T-helper 17 cell (primary cell): Measurements from ENCODE around the gene ECT2L. TPM values are rescaled to one million over a fixed set of nuclear protein-coding genes. Genes with fewer than 3 reads are reported as not detected.

Source experiments
- ATAC-seq: fragments of 150-1000 bp; cut with Tn5 transposase; 2 replicates; pipeline ENCODE4 v1.10.0; 2021; ENCODE audit warnings: mild to moderate bottlenecking, moderate library complexity
- DNase-seq, 3 donors: peaks; one replicate each; pipeline versions ENCODE4 v3.0.0 to v3.0.0-alpha.2; 2020 to 2021
- H3K9me3 ChIP-seq: one replicate; pipeline ENCODE4 v1.7.0; 2013; ENCODE audit warnings: low read length, mild to moderate bottlenecking; ENCODE audit not compliant: control insufficient read depth, poor library complexity, severe bottlenecking
- H3K27ac Mint-ChIP-seq: one replicate; pipeline ENCODE4 v1.8.0; 2022; ENCODE audit warnings: mild to moderate bottlenecking, moderate library complexity, mixed read lengths
- H3K27me3 Mint-ChIP-seq: one replicate; pipeline ENCODE4 v1.8.0; 2022; ENCODE audit warnings: mixed read lengths
- H3K36me3 Mint-ChIP-seq: one replicate; pipeline ENCODE4 v1.8.0; 2022; ENCODE audit warnings: low read depth, mixed read lengths
- H3K4me1 Mint-ChIP-seq: one replicate; pipeline ENCODE4 v1.8.0; 2022; ENCODE audit warnings: mild to moderate bottlenecking, mixed read lengths
- H3K4me3 Mint-ChIP-seq: one replicate; pipeline ENCODE4 v1.8.0; 2022; ENCODE audit warnings: mild to moderate bottlenecking, moderate library complexity, mixed read lengths
- total RNA-seq, 4 donors: library from RNA in 2 of 4; stranded (reverse) in 2 of 4; gene quantifications; one replicate each; pipeline ENCODE4 v1.2.3 and lab custom pipeline; 2022 to 2026

The ECT2L gene, protein sequence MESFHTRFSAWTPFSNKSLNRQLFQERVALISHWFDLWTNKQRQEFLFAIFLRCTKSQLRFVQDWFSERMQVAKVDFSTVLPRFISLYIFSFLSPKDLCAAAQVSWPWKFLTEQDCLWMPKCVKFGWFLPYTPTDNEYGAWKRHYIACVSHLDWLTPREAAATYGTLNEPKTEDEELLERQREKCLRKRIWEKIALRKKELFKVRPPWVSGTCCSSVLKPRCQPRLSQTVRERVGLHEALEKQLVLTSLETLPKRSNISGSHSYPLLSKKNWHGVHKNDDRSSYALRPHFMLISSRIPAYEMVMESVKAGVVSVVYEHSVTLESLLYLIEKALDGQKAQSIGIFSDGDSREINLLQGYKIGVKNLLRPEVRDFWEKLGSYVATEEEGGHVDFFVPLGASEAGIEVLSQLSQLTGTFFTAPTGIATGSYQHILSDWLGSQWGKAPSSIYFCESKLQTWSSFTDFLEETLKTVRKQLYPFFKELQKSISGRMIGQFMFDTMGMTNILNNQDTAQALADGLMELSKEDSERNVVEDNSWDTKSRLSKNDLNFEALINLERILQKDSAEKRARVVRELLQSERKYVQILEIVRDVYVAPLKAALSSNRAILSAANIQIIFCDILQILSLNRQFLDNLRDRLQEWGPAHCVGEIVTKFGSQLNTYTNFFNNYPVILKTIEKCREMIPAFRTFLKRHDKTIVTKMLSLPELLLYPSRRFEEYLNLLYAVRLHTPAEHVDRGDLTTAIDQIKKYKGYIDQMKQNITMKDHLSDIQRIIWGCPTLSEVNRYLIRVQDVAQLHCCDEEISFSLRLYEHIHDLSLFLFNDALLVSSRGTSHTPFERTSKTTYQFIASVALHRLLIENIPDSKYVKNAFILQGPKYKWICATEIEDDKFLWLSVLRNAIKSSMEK
- total RNA-seq (not detected), total RNA-seq (lab: John Stamatoyannopoulos, UW) (0.08 to 0.12 reads per million in 2 donors)

DNA sequence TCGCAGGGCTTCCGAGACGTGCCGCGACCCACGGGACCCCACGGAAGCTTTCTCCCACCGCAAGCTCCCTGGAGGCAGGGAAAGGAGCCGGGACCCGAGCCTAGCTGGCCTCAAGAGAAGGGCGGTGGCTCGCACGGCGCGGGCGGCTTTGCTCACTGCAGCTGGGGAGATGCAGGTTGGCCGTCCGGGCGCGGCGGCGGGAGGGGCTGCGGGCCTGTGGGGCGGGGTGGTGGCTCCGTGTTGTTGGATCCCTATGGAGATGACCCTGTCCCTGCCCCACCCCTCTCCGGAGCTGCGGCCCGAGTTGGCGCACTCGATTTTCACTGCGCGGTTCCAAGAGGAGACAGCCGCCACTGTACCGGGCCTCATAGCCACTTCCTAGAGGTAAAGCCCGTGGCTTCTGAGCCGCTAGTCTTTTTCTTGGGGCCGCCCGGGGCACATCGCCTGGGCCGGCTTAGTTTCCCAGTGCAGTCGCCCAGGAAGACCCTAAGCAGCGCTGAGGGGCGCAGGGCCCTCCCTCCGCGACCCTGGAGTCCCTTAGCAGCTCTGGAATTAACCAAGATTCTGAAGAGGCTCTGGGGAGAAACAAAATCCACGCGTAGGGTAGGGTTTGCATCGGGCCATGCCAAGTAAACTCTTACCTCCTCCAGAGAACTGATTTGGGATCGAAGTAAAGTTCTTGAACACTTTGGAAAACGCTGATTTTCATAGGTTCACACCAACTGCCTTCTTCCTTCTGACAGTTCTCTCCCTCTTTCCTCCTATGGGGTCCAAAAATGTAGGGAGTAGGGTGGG lies at the start of gene ECT2L:
Gene ECT2L, plus strand, starts transcription at position 279 of the 795 bp plus-strand sequence. CDS start 17,188 bp downstream, outside the sequence.
- no peak within 1 kb of the TSS for H3K4me3 Mint-ChIP-seq
- H3K9me3 ChIP-seq: no peaks in the 10 kb centered on the region
- H3K4me1 Mint-ChIP-seq: no peaks in the 10 kb centered on the region
- H3K27me3 Mint-ChIP-seq: no peaks in the 10 kb centered on the region
- DNase-seq (no peak), ATAC-seq (no peak)
- H3K36me3 Mint-ChIP-seq: peaks cover 6% of the 10 kb centered on the region
- no peak within 1 kb of the TSS for H3K27ac Mint-ChIP-seq

DNA sequence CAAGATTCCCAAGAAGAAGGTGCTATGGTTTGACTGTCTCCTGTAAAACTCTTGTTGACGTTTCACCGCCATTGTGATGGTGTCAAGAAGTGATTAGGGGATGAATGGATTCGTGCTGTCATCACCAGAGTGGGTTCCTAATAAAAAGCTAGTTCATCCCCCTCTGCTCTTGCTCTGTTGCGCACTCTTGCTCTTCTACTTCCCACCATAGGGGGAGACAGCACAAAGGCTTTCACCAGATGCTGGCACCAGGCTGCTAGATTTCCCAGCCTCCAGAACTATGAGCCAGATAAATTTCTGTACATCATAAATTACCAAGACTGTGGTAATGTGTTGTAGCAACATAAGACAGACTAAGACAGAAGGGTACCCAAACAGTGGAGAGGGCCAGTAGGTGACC lies 43.9 kb upstream of the ECT2L start:
- no peaks in the 10 kb centered on the region for H3K9me3 ChIP-seq

DNA sequence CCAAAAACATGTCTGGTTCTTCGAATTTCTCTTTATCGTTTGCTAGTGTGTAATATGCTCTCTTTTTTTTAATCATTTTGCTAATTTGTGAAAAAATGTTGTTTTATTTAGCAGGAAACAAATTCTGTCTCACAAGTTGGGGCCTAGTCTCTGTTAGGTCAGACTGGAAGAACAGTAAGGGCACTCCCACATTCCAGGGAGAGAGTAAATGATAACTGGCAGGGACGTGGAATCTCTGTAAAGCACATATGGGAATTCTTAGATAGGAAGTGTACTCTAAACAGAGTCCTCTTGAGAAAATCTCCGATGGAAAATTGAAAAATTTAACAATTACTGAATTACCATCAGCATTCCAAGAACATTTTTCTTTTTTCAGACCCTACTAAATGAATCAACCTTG lies 38.8 kb upstream of the ECT2L start:
- no peak overlapping the region for H3K27ac Mint-ChIP-seq
- DNase-seq (no peak), ATAC-seq (no peak)
- no peaks in the 10 kb centered on the region for H3K36me3 Mint-ChIP-seq
- H3K4me1 Mint-ChIP-seq: no peaks in the 10 kb centered on the region
- H3K9me3 ChIP-seq: no peaks in the 10 kb centered on the region
- H3K4me3 Mint-ChIP-seq: no peak overlapping the region
- H3K27me3 Mint-ChIP-seq: no peaks in the 10 kb centered on the region

More for the DNA sequence above, 43.9 kb upstream of the ECT2L start:
- H3K36me3 Mint-ChIP-seq: no peaks in the 10 kb centered on the region
- no peak overlapping the region for H3K27ac Mint-ChIP-seq
- no peak overlapping the region for H3K4me3 Mint-ChIP-seq
- no peak for ATAC-seq
- H3K4me1 Mint-ChIP-seq: no peaks in the 10 kb centered on the region
- no peak for DNase-seq
- H3K27me3 Mint-ChIP-seq: no peaks in the 10 kb centered on the region

DNA sequence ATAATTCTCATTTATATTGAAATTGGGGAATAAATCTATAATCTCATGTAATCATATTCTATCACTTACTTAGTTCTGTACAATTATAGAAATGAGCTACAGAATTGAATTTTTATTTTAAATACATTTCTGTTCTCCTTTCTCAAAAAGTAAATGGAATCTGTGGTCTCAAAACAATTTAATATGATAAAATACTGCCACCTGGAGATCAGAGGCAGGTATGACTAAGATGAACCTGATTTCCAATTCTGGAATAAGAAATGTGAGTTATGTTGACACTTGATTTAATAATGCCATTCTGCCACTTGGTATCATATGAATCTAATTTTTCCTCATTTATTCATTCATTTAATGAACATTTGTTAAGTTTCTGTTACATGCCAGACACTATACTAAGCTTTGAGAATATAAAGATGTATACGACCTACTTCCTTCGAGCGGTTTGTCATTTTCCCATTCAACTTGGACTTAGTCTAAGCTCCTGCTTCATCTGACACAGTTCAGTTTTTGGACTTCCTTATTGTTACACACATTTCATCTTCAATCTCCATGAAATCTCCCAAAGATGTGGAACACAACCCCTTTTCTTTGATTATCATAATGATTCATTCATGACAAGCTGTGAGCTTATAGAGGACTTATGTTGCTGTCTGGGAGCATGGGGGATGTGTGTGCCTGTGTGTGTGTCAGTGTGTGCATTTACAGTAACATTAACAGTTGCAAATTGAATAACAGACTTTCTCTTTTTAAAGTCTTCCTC lies 29.8 kb upstream of the ECT2L start:
- ATAC-seq (no peak), DNase-seq (no peak)
- Mint-ChIP-seq H3K4me3 (no peak overlapping the region), H3K27me3 (peaks cover 7% of the 10 kb centered on the region), H3K27ac (peak overlapping the region; percentile 41), H3K4me1 (peaks cover 2% of the 10 kb centered on the region), H3K36me3 (peaks cover 3% of the 10 kb centered on the region)
- no peaks in the 10 kb centered on the region for H3K9me3 ChIP-seq

DNA sequence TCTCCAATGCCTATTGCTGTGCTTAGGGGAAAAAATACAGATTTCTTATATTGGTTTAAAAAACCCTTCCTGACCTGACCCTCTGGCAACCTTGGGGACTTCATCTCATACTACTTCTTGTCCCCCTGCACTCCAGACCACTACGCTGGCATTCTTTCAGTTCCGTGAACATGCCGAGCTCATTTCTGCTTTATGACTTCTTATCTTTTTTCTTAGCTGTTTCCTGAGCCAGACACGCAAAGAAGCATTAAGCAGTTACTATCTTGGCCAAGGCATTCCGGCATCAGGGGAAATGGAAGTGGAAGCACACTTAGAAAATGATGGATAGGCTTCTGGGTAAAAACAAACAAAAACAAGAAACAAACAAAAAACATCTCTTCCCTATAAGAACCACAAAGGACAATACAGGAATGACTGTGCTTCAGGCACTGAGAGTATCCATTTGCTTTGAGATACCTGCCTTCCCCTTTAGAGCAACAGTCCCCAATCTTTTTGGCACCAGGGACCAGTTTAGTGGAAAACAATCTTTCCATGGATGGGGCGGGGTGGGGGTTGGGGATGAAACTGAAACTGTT lies 26.7 kb upstream of the ECT2L start:
- peaks cover 7% of the 10 kb centered on the region for H3K27me3 Mint-ChIP-seq
- H3K4me1 Mint-ChIP-seq: peaks cover 5% of the 10 kb centered on the region
- H3K9me3 ChIP-seq: no peaks in the 10 kb centered on the region
- no peak for DNase-seq
- H3K27ac Mint-ChIP-seq: no peak overlapping the region
- no peak overlapping the region for H3K4me3 Mint-ChIP-seq
- H3K36me3 Mint-ChIP-seq: no peaks in the 10 kb centered on the region
- ATAC-seq: no peak

DNA sequence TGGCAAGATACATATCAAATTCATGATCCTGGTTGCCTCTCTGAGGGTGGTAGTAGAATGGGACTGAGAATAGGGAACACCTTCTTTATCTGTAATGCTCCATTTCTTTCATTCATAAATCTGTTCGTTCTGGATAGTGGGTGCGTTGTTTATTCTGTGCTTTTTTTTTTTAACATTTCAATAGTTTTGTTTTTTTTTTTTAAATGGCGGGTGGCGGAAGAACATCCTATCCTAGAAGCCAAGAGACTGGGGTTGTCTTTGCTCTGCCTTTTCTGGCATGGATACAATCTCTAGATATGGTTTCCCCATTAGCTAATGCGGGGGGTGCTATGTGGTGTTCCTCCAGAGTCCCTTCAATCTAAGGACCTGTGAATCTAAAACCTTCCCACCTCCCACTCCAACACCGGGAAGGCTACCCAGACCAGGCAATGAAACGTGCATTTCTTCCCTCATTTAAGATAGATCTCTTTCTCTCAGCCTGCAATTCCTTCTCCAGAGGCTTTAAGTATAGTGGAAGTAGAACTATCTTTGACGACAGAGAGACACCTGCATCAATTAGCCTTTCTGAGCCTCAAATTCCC lies 23.2 kb upstream of the ECT2L start:
- DNase-seq: no peak
- Mint-ChIP-seq H3K27me3 (peaks cover 7% of the 10 kb centered on the region), H3K27ac (peak overlapping the region; percentile 100), H3K4me1 (peaks cover 9% of the 10 kb centered on the region), H3K36me3 (no peaks in the 10 kb centered on the region), H3K4me3 (peak overlapping the region; percentile 99)
- H3K9me3 ChIP-seq: no peaks in the 10 kb centered on the region
- no peak for ATAC-seq

DNA sequence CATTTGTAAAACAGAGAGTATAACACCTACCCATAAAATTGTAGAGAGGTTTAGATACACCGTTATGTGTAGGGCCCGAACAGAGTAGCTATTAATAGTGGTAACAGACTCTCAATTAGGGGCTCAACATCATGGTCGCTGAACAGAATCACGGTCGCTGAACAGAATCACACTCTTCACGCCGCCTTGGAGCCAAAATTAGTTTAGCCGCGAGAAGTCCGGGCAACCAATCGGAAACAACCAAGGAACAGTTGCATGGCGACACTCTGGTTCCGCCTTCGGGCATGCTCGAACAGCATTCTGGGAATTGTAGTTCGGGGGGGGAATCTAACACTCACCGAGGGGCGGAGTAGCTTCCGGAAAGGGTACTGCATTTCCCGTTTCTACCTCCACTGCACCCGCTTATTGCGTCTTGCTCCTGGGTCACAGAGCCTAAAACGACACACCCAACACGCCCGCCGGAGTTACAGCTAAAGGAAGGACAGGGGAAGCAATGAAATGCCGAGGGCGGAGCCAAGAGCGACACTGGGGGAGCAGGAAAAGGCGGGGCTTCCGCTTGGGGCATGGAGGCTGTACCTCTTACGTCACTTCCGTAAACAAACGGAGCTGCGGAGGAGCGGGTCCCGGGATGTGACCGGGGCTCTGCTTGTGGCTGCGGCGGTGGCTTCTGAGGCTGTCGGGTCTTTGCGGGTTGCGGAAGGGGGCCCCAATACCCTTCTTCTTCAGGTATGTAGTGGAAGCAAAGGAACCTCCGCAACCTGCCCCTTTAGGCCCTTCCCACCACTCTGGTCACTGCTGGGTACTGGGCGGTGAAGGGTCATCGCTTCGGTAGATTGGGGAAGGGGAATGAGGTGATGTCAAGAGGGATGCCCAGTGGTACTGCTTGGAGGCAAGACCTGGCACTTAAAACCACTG lies 22.5 kb upstream of the ECT2L start, which contains the start of gene CCDC28A:
Gene CCDC28A, plus strand, starts transcription at position 593 of the 915 bp plus-strand sequence. CDS start 2,352 bp downstream, outside the sequence.
- ATAC-seq: peak; percentile 90
- Mint-ChIP-seq H3K27me3 (peaks cover 7% of the 10 kb centered on the region), H3K36me3 (peaks cover 2% of the 10 kb centered on the region), H3K4me1 (peaks cover 13% of the 10 kb centered on the region), H3K4me3 (peak within 1 kb of the TSS; percentile 99), H3K27ac (peak within 1 kb of the TSS; percentile 100)
- peak; percentile 82 to 87 (median 84) for DNase-seq
- H3K9me3 ChIP-seq: no peaks in the 10 kb centered on the region

DNA sequence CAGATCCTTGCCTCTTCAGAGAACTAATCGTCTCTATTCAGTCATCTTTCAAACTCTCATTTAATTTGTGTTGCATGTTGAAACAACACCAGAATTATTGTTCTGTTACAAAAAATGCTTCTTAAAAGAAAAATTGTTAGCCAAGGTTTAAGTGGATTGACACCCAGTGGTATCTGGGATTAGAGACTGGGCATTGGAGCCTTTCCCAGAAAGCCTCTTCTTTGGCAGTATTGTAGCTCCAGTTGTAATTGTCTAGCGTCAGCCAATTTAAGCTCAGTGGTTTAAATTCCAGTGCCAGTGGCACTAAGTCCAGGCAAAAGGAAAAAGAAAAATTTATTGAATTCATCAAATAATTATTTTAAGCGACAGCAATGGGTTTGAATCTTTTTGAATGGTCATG lies 21.5 kb upstream of the ECT2L start:
- peak overlapping the region; percentile 99 for H3K4me3 Mint-ChIP-seq
- DNase-seq: no peak
- no peaks in the 10 kb centered on the region for H3K27me3 Mint-ChIP-seq
- peaks cover 18% of the 10 kb centered on the region for H3K4me1 Mint-ChIP-seq
- peaks cover 6% of the 10 kb centered on the region for H3K36me3 Mint-ChIP-seq
- H3K27ac Mint-ChIP-seq: peak overlapping the region; percentile 100
- no peak for ATAC-seq
- no peaks in the 10 kb centered on the region for H3K9me3 ChIP-seq

DNA sequence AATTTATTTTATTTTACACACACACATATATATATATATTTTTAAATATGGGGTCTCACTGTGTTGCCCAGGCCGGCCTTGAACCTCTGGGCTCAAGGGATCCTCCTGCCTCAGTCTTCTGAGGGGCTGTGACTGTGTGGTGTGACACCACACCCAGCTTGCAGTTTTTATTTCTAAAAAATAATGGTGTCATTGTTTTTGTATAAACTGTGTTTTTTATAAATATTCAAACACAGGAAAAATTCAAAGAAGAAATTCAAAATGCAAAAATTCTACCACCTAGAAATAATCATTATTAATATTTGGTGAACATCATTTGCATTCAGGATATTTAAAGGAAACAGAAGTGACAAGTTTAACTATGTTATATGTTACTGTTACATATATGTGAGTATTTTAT lies 19.2 kb upstream of the ECT2L start:
- peaks cover 9% of the 10 kb centered on the region for H3K36me3 Mint-ChIP-seq
- peaks cover 18% of the 10 kb centered on the region for H3K4me1 Mint-ChIP-seq
- peak overlapping the region; percentile 54 for H3K27ac Mint-ChIP-seq
- no peaks in the 10 kb centered on the region for H3K9me3 ChIP-seq
- DNase-seq (no peak), ATAC-seq (no peak)
- H3K4me3 Mint-ChIP-seq: no peak overlapping the region
- no peaks in the 10 kb centered on the region for H3K27me3 Mint-ChIP-seq

DNA sequence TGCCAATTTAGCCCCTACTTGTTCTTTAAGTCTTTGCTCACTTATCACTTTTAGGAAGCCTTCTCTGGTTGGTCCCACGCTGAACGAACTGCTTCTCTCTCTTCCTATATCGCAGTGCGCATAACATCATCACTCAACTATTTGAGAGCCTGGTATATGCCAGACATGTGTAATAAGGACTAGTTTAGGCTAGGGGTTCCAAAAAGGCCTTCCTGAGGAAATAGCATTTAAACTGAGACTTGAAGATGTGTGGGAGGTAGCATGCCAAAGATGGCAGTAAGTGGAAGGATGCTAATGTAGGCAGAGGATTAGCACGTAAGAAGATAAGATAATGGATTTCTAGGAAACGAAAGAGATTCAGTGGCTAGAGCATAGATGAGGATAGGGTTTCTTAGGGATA lies 17.6 kb upstream of the ECT2L start:
- H3K9me3 ChIP-seq: no peaks in the 10 kb centered on the region
- ATAC-seq: no peak
- H3K36me3 Mint-ChIP-seq: peaks cover 14% of the 10 kb centered on the region

DNA sequence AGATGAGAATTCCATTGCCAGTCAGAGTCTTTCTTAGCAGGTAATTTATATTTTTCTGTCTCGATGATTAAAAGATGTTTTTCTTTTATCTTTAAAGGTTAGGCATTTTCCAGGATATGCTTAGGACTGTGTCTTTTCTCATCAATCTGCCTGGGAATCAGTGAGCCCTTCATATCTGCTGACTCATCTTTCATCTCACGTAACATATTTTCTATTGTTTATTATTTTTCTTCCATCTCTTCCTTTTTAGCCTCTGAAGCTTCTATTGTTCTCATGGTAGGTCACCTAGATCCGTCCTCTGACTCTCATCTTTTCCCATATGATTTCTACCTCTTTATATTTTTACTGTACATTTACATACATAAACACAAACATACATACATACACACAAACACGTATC lies 13.6 kb upstream of the ECT2L start:
- no peaks in the 10 kb centered on the region for H3K27me3 Mint-ChIP-seq
- ATAC-seq (no peak), DNase-seq (no peak)
- peaks cover 18% of the 10 kb centered on the region for H3K4me1 Mint-ChIP-seq
- peak overlapping the region; percentile 37 for H3K27ac Mint-ChIP-seq
- no peaks in the 10 kb centered on the region for H3K9me3 ChIP-seq
- no peak overlapping the region for H3K4me3 Mint-ChIP-seq
- H3K36me3 Mint-ChIP-seq: peaks cover 16% of the 10 kb centered on the region

More for the DNA sequence above, 17.6 kb upstream of the ECT2L start:
- no peak for DNase-seq
- H3K27me3 Mint-ChIP-seq: no peaks in the 10 kb centered on the region
- no peak overlapping the region for H3K4me3 Mint-ChIP-seq
- H3K4me1 Mint-ChIP-seq: peaks cover 21% of the 10 kb centered on the region
- H3K27ac Mint-ChIP-seq: peak overlapping the region; percentile 19
